HS-5 (cell line): ENCODE data around the gene CDC23.
"Not testable (repeated sequence)": the region's sequence is repeated elsewhere in the genome, so short reads cannot be mapped to it uniquely, and the experiment has no call there.

Experiments
- DNase-seq: peaks from one replicate; pipeline ENCODE4 v3.0.0-alpha.2; 2012; ENCODE audit warnings: low read depth

CDC23 gene

GRCh38 chr5:138213161-138214029 is at the start of gene CDC23:
CDC23 (minus strand) TSS chr5:138213323; CDS start chr5:138213312, 11 bp downstream.
- DNase-seq = peak; percentile 97

- no peak for DNase-seq
Observed at GRCh38 chr5:138258704-138259292, 45.7 kb upstream of the CDC23 start.

- no peak for DNase-seq
Observed at GRCh38 chr5:138257583-138257982, 44.5 kb upstream of the CDC23 start.

- no peak for DNase-seq
Observed at GRCh38 chr5:138252944-138253343, 39.8 kb upstream of the CDC23 start.

- DNase-seq = not testable (repeated sequence)
Observed at GRCh38 chr5:138247800-138248199, 34.7 kb upstream of the CDC23 start.

GRCh38 chr5:138246822-138247221 is 33.7 kb upstream of the CDC23 start:
- DNase-seq = no peak

- DNase-seq = no peak
Observed at GRCh38 chr5:138246334-138246733, 33.2 kb upstream of the CDC23 start.

- no peak for DNase-seq
Observed at GRCh38 chr5:138245717-138246116, 32.6 kb upstream of the CDC23 start.

GRCh38 chr5:138243794-138244193 is 30.7 kb upstream of the CDC23 start:
- no peak for DNase-seq

- DNase-seq = no peak
Observed at GRCh38 chr5:138241688-138242571, 28.8 kb upstream of the CDC23 start.

GRCh38 chr5:138240650-138241385 is 27.7 kb upstream of the CDC23 start:
- DNase-seq = no peak

GRCh38 chr5:138238034-138238433 is 24.9 kb upstream of the CDC23 start:
- DNase-seq = no peak

- DNase-seq = no peak
Observed at GRCh38 chr5:138234651-138235050, 21.5 kb upstream of the CDC23 start.

GRCh38 chr5:138233280-138233679 is 20.2 kb upstream of the CDC23 start:
- DNase-seq = no peak

- no peak for DNase-seq
Observed at GRCh38 chr5:138230981-138231589, 18.0 kb upstream of the CDC23 start.

GRCh38 chr5:138230261-138230660 is 17.1 kb upstream of the CDC23 start:
- DNase-seq = no peak

- no peak for DNase-seq
Observed at GRCh38 chr5:138229387-138229786, 16.3 kb upstream of the CDC23 start.

GRCh38 chr5:138226910-138227309 is 13.8 kb upstream of the CDC23 start:
- no peak for DNase-seq

- no peak for DNase-seq
Observed at GRCh38 chr5:138224712-138225111, 11.6 kb upstream of the CDC23 start.

- no peak for DNase-seq
Observed at GRCh38 chr5:138223532-138223931, 10.4 kb upstream of the CDC23 start.

GRCh38 chr5:138216799-138217198 is 3.7 kb upstream of the CDC23 start:
- DNase-seq = no peak

GRCh38 chr5:138212828-138213160 is 329 bp downstream of the CDC23 start:
- no peak for DNase-seq
